ENCODE data around the gene IFFO2. TPM values are rescaled to one million over a fixed set of nuclear protein-coding genes. Genes with fewer than 3 reads are reported as not detected.

The IFFO2 gene
- total RNA-seq, 2 donors from 2014 or later = 13.6 to 20.4 TPM

GRCh38 chr1:18927654-18928272 lies 28.7 kb downstream of the IFFO2 start:
- intact Hi-C loops (cut with DNase I) = no loop called here
- no peak for TF ChIP-seq POLR2A (IDR thresholded peaks at IDR 0.05)
- TF ChIP-seq, protein P1, sequence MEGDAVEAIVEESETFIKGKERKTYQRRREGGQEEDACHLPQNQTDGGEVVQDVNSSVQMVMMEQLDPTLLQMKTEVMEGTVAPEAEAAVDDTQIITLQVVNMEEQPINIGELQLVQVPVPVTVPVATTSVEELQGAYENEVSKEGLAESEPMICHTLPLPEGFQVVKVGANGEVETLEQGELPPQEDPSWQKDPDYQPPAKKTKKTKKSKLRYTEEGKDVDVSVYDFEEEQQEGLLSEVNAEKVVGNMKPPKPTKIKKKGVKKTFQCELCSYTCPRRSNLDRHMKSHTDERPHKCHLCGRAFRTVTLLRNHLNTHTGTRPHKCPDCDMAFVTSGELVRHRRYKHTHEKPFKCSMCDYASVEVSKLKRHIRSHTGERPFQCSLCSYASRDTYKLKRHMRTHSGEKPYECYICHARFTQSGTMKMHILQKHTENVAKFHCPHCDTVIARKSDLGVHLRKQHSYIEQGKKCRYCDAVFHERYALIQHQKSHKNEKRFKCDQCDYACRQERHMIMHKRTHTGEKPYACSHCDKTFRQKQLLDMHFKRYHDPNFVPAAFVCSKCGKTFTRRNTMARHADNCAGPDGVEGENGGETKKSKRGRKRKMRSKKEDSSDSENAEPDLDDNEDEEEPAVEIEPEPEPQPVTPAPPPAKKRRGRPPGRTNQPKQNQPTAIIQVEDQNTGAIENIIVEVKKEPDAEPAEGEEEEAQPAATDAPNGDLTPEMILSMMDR (IDR thresholded peaks at IDR 0.05) = no peak
- Histone ChIP-seq H3K36me3 (no peaks in the 10 kb centered on the region), H3K4me1 (replicated peaks) (peaks cover 14% of the 10 kb centered on the region), H3K27ac (peak overlapping the region in 1 of 2 donors; percentile 4), H3K27me3 (replicated peaks; ENCODE audit: insufficient read depth) (no peaks in the 10 kb centered on the region), H3K4me3 (no peak overlapping the region), H3K9me3 (no peaks in the 10 kb centered on the region)
- 63% methylated on average over 12 of the region's 12 CpGs for WGBS
- no peak for DNase-seq (ENCODE audit: low spot score)

DNA sequence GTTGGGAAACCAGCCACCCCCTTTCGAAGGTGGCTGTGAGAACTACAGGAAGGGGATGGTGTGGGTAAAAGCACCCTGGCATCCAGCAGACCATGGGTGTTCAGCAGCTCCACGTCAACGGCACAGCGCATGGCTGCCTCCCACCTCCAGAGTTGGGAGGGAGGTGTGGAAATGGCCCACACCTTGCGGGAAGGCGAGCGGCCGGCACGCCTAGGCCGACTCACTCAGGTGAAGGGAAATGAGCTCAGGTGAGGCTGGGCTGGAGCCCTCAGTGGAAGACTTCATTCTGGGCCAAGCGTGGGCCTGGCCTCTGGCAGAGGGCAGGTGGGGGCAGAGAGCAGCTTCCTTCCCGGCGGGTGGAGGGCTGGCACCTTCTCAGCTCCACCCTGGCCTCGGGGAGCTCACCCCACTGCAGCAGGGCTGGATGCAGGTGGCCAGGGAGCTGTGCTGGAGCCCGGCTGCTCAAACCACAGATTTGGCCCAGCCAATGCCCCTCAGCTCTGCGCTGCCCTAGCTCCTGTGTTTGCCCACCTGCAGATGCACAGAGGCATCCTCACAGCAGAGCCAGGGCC lies 29.3 kb downstream of the IFFO2 start:
- no peak for DNase-seq (ENCODE audit: low spot score)
- Histone ChIP-seq H3K36me3 (no peaks in the 10 kb centered on the region), H3K4me1 (replicated peaks) (peaks cover 15% of the 10 kb centered on the region), H3K27ac (peak overlapping the region; percentile 4 to 29), H3K9me3 (no peaks in the 10 kb centered on the region), H3K4me3 (no peak overlapping the region), H3K27me3 (replicated peaks; ENCODE audit: insufficient read depth) (no peaks in the 10 kb centered on the region)
- TF ChIP-seq, protein P1 (IDR thresholded peaks at IDR 0.05) = no peak
- no peak for TF ChIP-seq POLR2A (IDR thresholded peaks at IDR 0.05)
- TF ChIP-seq POLR2AphosphoS5 (IDR thresholded peaks at IDR 0.05) = no peak
- intact Hi-C loops (cut with DNase I) = no loop called here
- WGBS = 77% methylated on average over 16 of the region's 16 CpGs

DNA sequence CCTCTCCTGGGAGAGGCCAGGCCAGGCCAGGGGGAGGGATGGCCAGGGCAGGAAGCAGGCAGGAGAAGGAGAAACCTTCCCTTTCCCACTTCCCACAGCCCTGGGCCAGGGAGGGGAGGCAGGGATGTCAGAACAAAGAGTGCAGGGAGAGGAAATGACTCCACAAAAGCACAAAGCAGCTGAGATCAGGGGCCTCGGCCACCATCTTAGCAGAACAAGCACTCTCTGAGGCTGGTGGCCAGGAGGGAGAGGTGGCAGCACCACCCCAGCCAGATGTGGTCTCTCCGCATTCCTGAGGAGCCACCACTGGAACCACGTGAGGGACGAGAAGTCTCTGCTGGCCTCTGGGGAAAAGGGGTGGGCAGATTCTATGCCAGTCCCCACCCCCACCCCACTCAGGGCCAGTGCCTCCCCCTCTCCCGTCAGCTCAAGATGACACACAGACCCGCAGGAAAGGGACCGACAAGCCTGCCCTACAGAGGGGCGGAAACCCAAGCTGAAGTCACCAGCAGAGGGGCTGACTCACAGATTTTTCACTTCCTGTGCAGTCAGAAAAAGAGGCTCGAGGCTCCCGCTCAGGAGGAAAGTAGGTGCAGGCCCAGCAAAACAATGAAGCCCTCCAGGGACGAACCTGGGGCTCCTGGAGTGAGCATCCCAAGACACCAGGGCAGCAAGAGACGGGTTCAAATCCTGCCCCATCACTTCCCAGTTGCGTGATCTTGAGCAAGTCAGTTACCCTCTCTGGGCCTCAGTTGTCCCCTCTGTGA lies 30.0 kb downstream of the IFFO2 start:
- H3K4me1 ChIP-seq (replicated peaks) = peaks cover 22% of the 10 kb centered on the region
- 54% methylated on average over 12 of the region's 13 CpGs for WGBS
- intact Hi-C loops (cut with DNase I) = no loop called here

DNA sequence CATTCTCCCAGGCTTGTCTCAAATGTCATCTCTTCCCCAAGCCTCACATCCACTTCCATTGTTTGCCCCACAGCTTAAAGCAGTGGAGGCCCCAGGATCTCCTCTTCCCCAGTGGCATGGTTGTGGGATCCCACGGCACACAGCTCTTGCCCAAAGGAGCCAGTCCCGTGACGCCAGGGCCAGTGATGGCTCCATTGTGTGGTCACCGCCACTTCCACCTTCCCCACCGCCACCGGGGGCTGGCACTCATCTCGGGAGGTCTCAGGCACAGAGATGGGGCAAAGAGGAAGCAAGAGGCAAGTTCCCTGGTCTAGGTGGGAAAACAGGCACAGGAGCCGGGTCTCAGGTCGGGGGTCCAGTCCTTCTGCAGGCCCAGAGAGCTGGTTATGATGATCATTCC lies 31.2 kb downstream of the IFFO2 start:
- WGBS = 91% methylated on average over 9 of the region's 9 CpGs
- Histone ChIP-seq H3K9me3 (no peaks in the 10 kb centered on the region), H3K27me3 (replicated peaks; ENCODE audit: insufficient read depth) (no peaks in the 10 kb centered on the region), H3K36me3 (peaks cover 0 to 3% of the 10 kb centered on the region in 2 donors), H3K4me1 (replicated peaks) (peaks cover 22% of the 10 kb centered on the region), H3K4me3 (no peak overlapping the region), H3K27ac (no peak overlapping the region)
- DNase-seq (ENCODE audit: low spot score) = no peak
- intact Hi-C loops (cut with DNase I) = no loop called here
- TF ChIP-seq POLR2A (IDR thresholded peaks at IDR 0.05) (no peak), POLR2AphosphoS5 (IDR thresholded peaks at IDR 0.05) (no peak)
- TF ChIP-seq, protein P1 (IDR thresholded peaks at IDR 0.05) = no peak

More for the DNA sequence above, 30.0 kb downstream of the IFFO2 start:
- no peak overlapping the region for H3K4me3 ChIP-seq
- TF ChIP-seq POLR2A (IDR thresholded peaks at IDR 0.05) = no peak
- TF ChIP-seq, protein P1 (IDR thresholded peaks at IDR 0.05) = no peak
- no peak for TF ChIP-seq POLR2AphosphoS5 (IDR thresholded peaks at IDR 0.05)
- H3K27me3 ChIP-seq (replicated peaks; ENCODE audit: insufficient read depth) = no peaks in the 10 kb centered on the region
- H3K27ac ChIP-seq = peak overlapping the region; percentile 29 to 42
- no peak for DNase-seq (ENCODE audit: low spot score)
- no peaks in the 10 kb centered on the region for H3K9me3 ChIP-seq
- no peaks in the 10 kb centered on the region for H3K36me3 ChIP-seq

Data from prostate gland (tissue), 2 donors.